Fibroblast of skin of abdomen (primary cell): ENCODE results near the gene PLCXD3.
A peak's percentile ranks its signal among the peaks of the same experiment; 100 is the strongest.

ENCODE experiments used
- DNase-seq: peaks from one replicate; pipeline ENCODE4 v3.0.0-alpha.2; 2013

PLCXD3 gene

DNA sequence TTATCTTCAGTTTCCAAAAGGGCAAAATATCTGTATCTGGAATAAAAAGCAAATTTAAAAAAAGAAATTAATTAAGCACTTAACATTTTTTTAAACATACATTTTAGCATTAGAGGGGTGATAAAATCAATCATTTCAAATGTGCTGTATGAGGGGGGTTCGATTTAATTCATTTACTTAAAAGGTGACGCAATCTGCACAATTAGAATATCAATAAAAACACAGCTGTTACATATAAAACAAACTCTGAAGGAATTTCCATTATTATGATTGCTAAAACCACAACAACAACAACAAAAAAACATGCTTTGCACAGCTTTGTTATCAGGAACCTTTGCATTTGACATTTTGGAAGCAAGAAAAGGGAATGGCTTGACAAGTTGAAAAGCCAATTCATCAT is 225.5 kb downstream of the PLCXD3 start:
- no peak for DNase-seq

DNA sequence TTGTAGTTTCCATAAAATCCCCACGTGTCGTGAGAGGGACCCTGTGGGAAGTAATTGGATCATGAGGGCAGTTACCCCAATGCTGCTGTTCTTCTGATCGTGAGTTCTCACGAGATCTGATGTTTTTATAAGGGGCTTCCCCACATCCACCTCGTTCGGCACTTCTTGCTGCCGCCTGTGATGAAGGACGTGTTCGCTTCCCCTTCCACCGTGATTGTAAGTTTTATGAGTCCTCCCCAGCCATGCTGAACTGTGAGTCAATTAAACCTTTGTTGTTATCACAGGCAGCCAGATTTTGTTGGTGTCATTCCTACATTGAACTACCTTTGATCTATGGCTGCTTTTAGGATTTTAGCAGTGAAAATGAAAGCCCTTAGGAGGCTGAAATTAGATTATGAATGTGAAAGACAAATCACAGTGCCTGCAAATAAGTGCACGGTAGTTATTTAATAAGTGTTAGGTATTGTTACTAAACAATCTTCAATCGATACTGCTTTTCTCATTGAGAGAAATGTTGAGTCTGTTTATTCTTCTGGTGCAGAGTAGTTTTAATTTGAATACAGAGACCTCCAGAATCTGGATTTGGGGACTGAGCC is 229.1 kb downstream of the PLCXD3 start:
- DNase-seq, result no peak

DNA sequence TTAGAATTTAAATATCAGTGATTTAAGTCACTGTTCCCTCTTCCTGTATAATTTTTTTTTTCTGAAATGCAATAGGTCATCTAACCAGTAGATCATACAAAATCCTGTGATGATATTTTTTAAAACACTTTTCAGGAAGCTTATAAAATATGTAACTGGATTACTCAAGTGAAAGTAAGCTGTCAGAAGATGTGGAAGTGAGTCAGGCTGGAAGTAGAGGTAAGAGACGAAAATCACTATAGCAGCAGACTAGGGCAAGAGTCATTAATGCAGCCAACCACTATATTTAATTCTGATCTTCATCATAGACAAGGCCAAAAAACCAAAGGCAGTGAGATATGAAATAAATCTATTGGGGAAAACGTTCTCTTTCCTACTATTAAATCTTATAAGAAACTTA is 231.4 kb downstream of the PLCXD3 start:
- DNase-seq, result no peak

DNA sequence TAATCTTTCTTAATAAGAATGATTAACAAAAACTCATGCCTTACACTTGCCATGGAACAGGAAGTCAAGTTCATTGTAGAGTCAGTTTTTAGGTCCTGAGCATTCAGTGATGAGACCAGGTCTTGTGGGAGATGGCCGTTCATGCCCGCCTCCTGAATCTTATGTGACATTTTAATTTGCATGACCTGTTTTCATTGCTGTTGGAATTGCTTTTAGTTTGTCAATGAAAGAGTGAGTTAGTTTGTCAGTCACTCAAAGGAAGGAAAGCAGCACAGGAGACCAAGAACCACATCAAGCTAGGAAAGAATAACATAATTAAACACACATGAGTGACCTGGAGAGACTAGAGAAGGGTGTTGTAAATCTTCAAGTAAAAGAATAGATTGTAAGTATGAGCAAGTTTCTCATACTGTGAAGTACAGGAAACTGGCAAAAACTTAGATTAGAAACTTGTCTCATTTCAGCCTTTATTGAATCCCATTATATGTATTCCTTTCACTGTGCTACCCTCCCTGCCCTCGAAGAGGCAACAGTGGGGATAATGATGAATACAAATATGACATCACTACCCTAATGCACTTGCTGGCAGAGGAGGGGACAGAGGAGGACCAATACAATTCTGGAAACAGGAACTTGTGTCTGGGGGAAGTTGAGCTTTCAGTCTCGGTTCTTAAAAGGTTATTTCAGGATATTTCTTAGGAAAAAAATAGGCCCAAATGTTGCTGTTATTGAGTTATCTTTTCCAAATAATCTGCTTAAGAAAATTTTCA is 232.7 kb downstream of the PLCXD3 start:
- no peak for DNase-seq

- no peak for DNase-seq
Measured at GRCh38 chr5:41275813-41276512, 234.4 kb downstream of the PLCXD3 start.

GRCh38 chr5:41270423-41271251 is 239.8 kb downstream of the PLCXD3 start:
- peak; percentile 44 for DNase-seq

DNA sequence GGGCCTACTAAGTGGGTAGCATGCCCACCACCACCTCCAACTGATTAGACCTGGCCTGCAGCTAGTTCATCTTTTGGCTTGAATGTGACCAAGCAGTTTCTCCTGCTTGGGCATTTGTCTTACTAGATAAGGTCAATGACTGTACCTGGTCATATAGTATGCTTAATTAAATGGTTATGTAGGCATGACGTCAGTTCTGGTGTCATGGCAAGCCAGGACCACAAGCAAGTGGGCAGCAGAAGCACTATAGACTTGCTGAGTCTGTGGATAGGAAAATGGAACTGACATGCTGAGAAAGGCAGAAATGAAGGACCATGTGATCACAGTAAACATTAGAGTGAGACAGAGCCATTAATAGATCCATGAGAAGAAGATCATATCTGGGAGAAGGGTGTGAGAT is 241.5 kb downstream of the PLCXD3 start:
- no peak for DNase-seq

DNA sequence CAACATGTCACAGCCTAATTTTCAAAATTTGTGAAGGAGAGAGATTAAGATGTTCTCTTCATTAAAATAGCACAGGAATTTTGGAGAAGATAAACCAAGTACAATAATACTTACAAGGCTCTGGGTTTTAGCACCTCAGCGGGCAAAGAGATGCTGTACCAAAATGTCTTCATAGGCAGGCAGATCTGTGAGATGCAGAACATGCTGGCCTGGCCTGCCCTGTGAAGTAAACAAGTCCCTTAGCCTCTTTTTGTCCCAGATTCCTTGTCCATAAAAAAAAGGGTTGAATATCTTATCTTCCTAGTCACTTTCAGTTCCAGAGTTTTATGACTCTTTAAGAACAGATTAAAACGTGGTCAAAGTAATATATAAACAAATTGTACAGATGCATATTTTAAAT is 244.0 kb downstream of the PLCXD3 start:
- DNase-seq, result no peak

GRCh38 chr5:41264019-41264418 is 246.4 kb downstream of the PLCXD3 start:
- DNase-seq, result no peak

GRCh38 chr5:41263335-41263734 is 247.1 kb downstream of the PLCXD3 start:
- no peak for DNase-seq
